GM23338 (cell line): ENCODE measurements around the gene CARD10. TPM values are rescaled to one million over a fixed set of nuclear protein-coding genes. Genes with fewer than 3 reads are reported as not detected.

ENCODE experiments used
- ATAC-seq: fragments of 200-7000 bp; cut with Tn5 transposase; 3 replicates; pipeline ENCODE4 v1.9.1; 2020
- DNase-seq: peaks from one replicate; pipeline ENCODE4 v3.0.0-alpha.2; 2015; ENCODE audit warnings: low spot score
- H2AFZ ChIP-seq: fragments of 200-600 bp; sonication (generic); 2 replicates; pipeline ENCODE4 v1.8.0; 2016; ENCODE audit warnings: antibody characterized with exemption, mild to moderate bottlenecking, moderate library complexity
- H3F3A ChIP-seq: fragments of 200-600 bp; sonication (generic); replicated peaks from 2 replicates; pipeline ENCODE4 v1.8.0; 2017; ENCODE audit warnings: antibody characterized with exemption, mixed run types, low read depth
- H3K27ac ChIP-seq: fragments of 200-600 bp; sonication (generic); 2 replicates; pipeline ENCODE4 v1.6.1; 2016; ENCODE audit warnings: low read depth
- H3K27me3 ChIP-seq: fragments of 200-600 bp; sonication (generic); 2 replicates; pipeline ENCODE4 v1.8.0; 2016; ENCODE audit warnings: mild to moderate bottlenecking, mixed run types, moderate library complexity; ENCODE audit not compliant: insufficient read depth
- H3K36me3 ChIP-seq: fragments of 200-600 bp; sonication (generic); 2 replicates; pipeline ENCODE4 v1.8.0; 2016; ENCODE audit warnings: mild to moderate bottlenecking; ENCODE audit not compliant: insufficient read depth
- H3K4me1 ChIP-seq: fragments of 200-600 bp; sonication (generic); 2 replicates; pipeline ENCODE4 v1.8.0; 2016; ENCODE audit warnings: mild to moderate bottlenecking, moderate library complexity; ENCODE audit not compliant: insufficient read depth
- H3K4me2 ChIP-seq: fragments of 200-600 bp; sonication (generic); 2 replicates; pipeline ENCODE4 v1.7.1; 2017; ENCODE audit warnings: mixed run types
- H3K4me3 ChIP-seq: fragments of 200-600 bp; sonication (generic); 2 replicates; pipeline ENCODE4 v1.6.1; 2016; ENCODE audit warnings: mixed run types
- H3K79me2 ChIP-seq: fragments of 200-600 bp; sonication (generic); replicated peaks from 2 replicates; pipeline ENCODE4 v1.8.0; 2017; ENCODE audit warnings: mild to moderate bottlenecking; ENCODE audit not compliant: insufficient read depth
- H3K9me2 ChIP-seq: fragments of 200-600 bp; sonication (generic); 2 replicates; pipeline ENCODE4 v1.8.0; 2017; ENCODE audit not compliant: insufficient read depth
- H4K20me1 ChIP-seq: fragments of 200-600 bp; sonication (generic); replicated peaks from 2 replicates; pipeline ENCODE4 v1.8.0; 2017; ENCODE audit warnings: mild to moderate bottlenecking; ENCODE audit not compliant: insufficient read depth
- H3K27ac Mint-ChIP-seq: 2 replicates; pipeline ENCODE4 v1.8.0; 2020; ENCODE audit warnings: inconsistent platforms, mild to moderate bottlenecking, moderate library complexity, mixed read lengths
- H3K27me3 Mint-ChIP-seq: 3 replicates; pipeline ENCODE4 v1.8.0; 2022; ENCODE audit warnings: low read depth, mild to moderate bottlenecking, moderate library complexity, mixed read lengths, inconsistent platforms; ENCODE audit not compliant: insufficient read depth, poor library complexity
- H3K36me3 Mint-ChIP-seq: 3 replicates; pipeline ENCODE4 v1.8.0; 2021; ENCODE audit warnings: low read depth, mild to moderate bottlenecking, inconsistent platforms, moderate library complexity, mixed read lengths
- H3K4me1 Mint-ChIP-seq: 3 replicates; pipeline ENCODE4 v1.8.0; 2020; ENCODE audit warnings: mild to moderate bottlenecking, inconsistent platforms, mixed read lengths
- H3K4me3 Mint-ChIP-seq: 3 replicates; pipeline ENCODE4 v1.8.0; 2021; ENCODE audit warnings: moderate library complexity, mild to moderate bottlenecking, inconsistent platforms, mixed read lengths
- H3K9me3 Mint-ChIP-seq: 3 replicates; pipeline ENCODE4 v1.8.0; 2020; ENCODE audit warnings: moderate library complexity, mild to moderate bottlenecking, inconsistent platforms, mixed read lengths
- CTCF ChIP-seq, 2 experiments: fragments of 200-600 bp in 1 of 2; sonication (generic) in 1 of 2; conservative IDR thresholded peaks; 2 replicates each; pipeline versions ENCODE4 v1.5.1 to v1.6.1; 2016 to 2017; ENCODE audit warnings: antibody characterized with exemption in 2 of 2, low read depth in 2 of 2, mild to moderate bottlenecking in 2 of 2, moderate library complexity in 1 of 2
- ETS1 ChIP-seq: IDR thresholded peaks from 2 replicates; pipeline ENCODE4 v1.6.1; 2016; ENCODE audit warnings: antibody characterized with exemption
- EZH2 ChIP-seq: fragments of 200-600 bp; sonication (generic); IDR thresholded peaks from one replicate; pipeline ENCODE4 v1.8.0; 2017; ENCODE audit warnings: antibody characterized with exemption, mild to moderate bottlenecking, low read depth; ENCODE audit not compliant: unreplicated experiment
- EZH2phosphoT487 ChIP-seq: fragments of 200-600 bp; sonication (generic); IDR thresholded peaks from one replicate; pipeline ENCODE4 v1.8.1; 2018; ENCODE audit warnings: antibody characterized with exemption; ENCODE audit not compliant: unreplicated experiment
- JUNB ChIP-seq: IDR thresholded peaks from one replicate; pipeline ENCODE4 v1.6.1; 2016; ENCODE audit warnings: antibody characterized with exemption; ENCODE audit not compliant: unreplicated experiment
- NANOG ChIP-seq: IDR thresholded peaks from 2 replicates; pipeline ENCODE4 v1.6.1; 2016; ENCODE audit warnings: antibody characterized with exemption, borderline replicate concordance
- POLR2AphosphoS5 ChIP-seq: IDR thresholded peaks from 2 replicates; pipeline ENCODE4 v1.6.1; 2016; ENCODE audit warnings: antibody characterized with exemption, low read depth
- REST ChIP-seq: IDR thresholded peaks from one replicate; pipeline ENCODE4 v1.6.1; 2018; ENCODE audit warnings: antibody characterized with exemption; ENCODE audit not compliant: unreplicated experiment
- STAT1 ChIP-seq: IDR thresholded peaks from one replicate; pipeline ENCODE4 v1.6.1; 2016; ENCODE audit warnings: antibody characterized with exemption; ENCODE audit not compliant: unreplicated experiment
- ZNF114 ChIP-seq: fragments of 250-450 bp; sonication (Bioruptor Pico); IDR thresholded peaks from 2 replicates; pipeline ENCODE4 v1.5.0; 2020; ENCODE audit warnings: mild to moderate bottlenecking, moderate library complexity
- ZNF331 ChIP-seq: fragments of 250-450 bp; sonication (Bioruptor Pico); IDR thresholded peaks from 2 replicates; pipeline ENCODE4 v1.5.0; 2020; ENCODE audit warnings: low read depth, mild to moderate bottlenecking, moderate library complexity
- polyA plus RNA-seq: library from polyadenylated mRNA; unstranded; fragments of >200 nt; fragmentation: Nextera tagmentation; extraction: Ambion mirVana; gene quantifications from 2 replicates; pipeline ENCODE4 v1.2.1, GENCODE V29; 2016
- total RNA-seq: library from RNA; depleted of rRNA; stranded (reverse); fragments of >200 nt; shearing (Covaris generic); gene quantifications from 2 replicates; pipeline ENCODE4 v1.2.3, GENCODE V29; 2014

Gene CARD10
- total and polyA plus RNA-seq, 2 experiments from 2014 or later: 5.4 to 17.2 TPM

- Histone ChIP-seq H3F3A (no peaks in the 10 kb centered on the region), H3K4me3 (no peak overlapping the region), H3K36me3 (no peaks in the 10 kb centered on the region), H3K4me1 (no peaks in the 10 kb centered on the region), H3K4me2 (no peak overlapping the region), H3K27ac (no peak overlapping the region), H3K79me2 (no peaks in the 10 kb centered on the region), H2AFZ (no peak overlapping the region), H3K27me3 (no peaks in the 10 kb centered on the region), H4K20me1 (no peaks in the 10 kb centered on the region), H3K9me2 (no peaks in the 10 kb centered on the region)
- H3K27me3 Mint-ChIP-seq: peaks cover 10% of the 10 kb centered on the region
- peak; percentile 91 for ATAC-seq
- H3K36me3 Mint-ChIP-seq: no peaks in the 10 kb centered on the region
- H3K9me3 Mint-ChIP-seq: no peaks in the 10 kb centered on the region
- no peak overlapping the region for H3K4me3 Mint-ChIP-seq
- DNase-seq: peak; percentile 88
- H3K4me1 Mint-ChIP-seq: peaks cover 3% of the 10 kb centered on the region
- TF ChIP-seq REST (peak; percentile 89), JUNB (no peak)
- no peak overlapping the region for H3K27ac Mint-ChIP-seq
These were observed 56.2 kb downstream of the CARD10 start for GRCh38 chr22:37462983-37463382.

GRCh38 chr22:37462436-37462835 lies 56.8 kb downstream of the CARD10 start:
- no peaks in the 10 kb centered on the region for H3K4me1 ChIP-seq
- H3K4me2 ChIP-seq: no peak overlapping the region
- H3K27ac ChIP-seq: no peak overlapping the region
- H3F3A ChIP-seq: no peaks in the 10 kb centered on the region
- no peaks in the 10 kb centered on the region for H3K9me2 ChIP-seq
- no peaks in the 10 kb centered on the region for H3K79me2 ChIP-seq
- DNase-seq: no peak
- Mint-ChIP-seq H3K9me3 (no peaks in the 10 kb centered on the region), H3K27me3 (peaks cover 11% of the 10 kb centered on the region), H3K36me3 (no peaks in the 10 kb centered on the region), H3K4me3 (no peak overlapping the region; the same call in 2 of the 3 replicates), H3K4me1 (peaks cover 5% of the 10 kb centered on the region), H3K27ac (no peak overlapping the region)
- ATAC-seq: no peak
- H4K20me1 ChIP-seq: no peaks in the 10 kb centered on the region
- no peaks in the 10 kb centered on the region for H3K36me3 ChIP-seq
- H3K4me3 ChIP-seq: no peak overlapping the region
- H2AFZ ChIP-seq: no peak overlapping the region
- no peaks in the 10 kb centered on the region for H3K27me3 ChIP-seq
- TF ChIP-seq EZH2 (no peak), NANOG (no peak), CTCF (conservative IDR thresholded peaks at IDR 0.05; ENCODE audit: low read depth in 2 of 2) (no peak), STAT1 (no peak), JUNB (no peak), ETS1 (no peak), POLR2AphosphoS5 (no peak), ZNF331 (CRISPR knock-in tag) (no peak), ZNF114 (no peak), REST (no peak), EZH2phosphoT487 (no peak)
